Neuronal stem cell (in vitro differentiated cells): Measurements from ENCODE around the gene TCN2.

Experiments used
- DNase-seq: peaks from one replicate; pipeline ENCODE4 v3.0.0-alpha.2; 2013; ENCODE audit warnings: low spot score
- H2AFZ ChIP-seq: one replicate; pipeline ENCODE4 v1.6.1; 2013; ENCODE audit warnings: mild to moderate bottlenecking, low read length, inconsistent platforms
- H2AK5ac ChIP-seq: 2 replicates; pipeline ENCODE4 v1.6.1; 2013; ENCODE audit warnings: low read depth, mild to moderate bottlenecking, inconsistent platforms, low read length, moderate library complexity, mixed read lengths
- H2BK120ac ChIP-seq: 2 replicates; pipeline ENCODE4 v1.6.1; 2013; ENCODE audit warnings: low read depth, mild to moderate bottlenecking, inconsistent platforms, low read length, moderate library complexity, mixed read lengths
- H2BK12ac ChIP-seq: one replicate; pipeline ENCODE4 v1.6.1; 2013; ENCODE audit warnings: low read length, inconsistent platforms
- H2BK15ac ChIP-seq: 2 replicates; pipeline ENCODE4 v1.6.1; 2013; ENCODE audit warnings: mild to moderate bottlenecking, low read length, inconsistent platforms, mixed read lengths
- H2BK5ac ChIP-seq: one replicate; pipeline ENCODE4 v1.6.1; 2013; ENCODE audit warnings: inconsistent platforms, mild to moderate bottlenecking, low read length, moderate library complexity
- H3K14ac ChIP-seq: one replicate; pipeline ENCODE4 v1.6.1; 2013; ENCODE audit warnings: low read length, inconsistent platforms
- H3K18ac ChIP-seq: 2 replicates; pipeline ENCODE4 v1.6.1; 2013; ENCODE audit warnings: low read length, inconsistent platforms
- H3K23ac ChIP-seq: 2 replicates; pipeline ENCODE4 v1.6.1; 2013; ENCODE audit warnings: low read depth, mild to moderate bottlenecking, mixed read lengths, low read length, inconsistent platforms; ENCODE audit not compliant: poor library complexity
- H3K27ac ChIP-seq: replicated peaks from 3 replicates; pipeline ENCODE4 v1.5.1; 2013; ENCODE audit warnings: low read length, inconsistent platforms
- H3K27me3 ChIP-seq, 3 experiments: 2 replicates each; pipeline ENCODE4 v1.6.1; 2013; ENCODE audit warnings: low read length in 3 of 3, mild to moderate bottlenecking in 2 of 3, inconsistent platforms in 1 of 3, low read depth in 1 of 3, mixed read lengths in 1 of 3, moderate library complexity in 1 of 3; ENCODE audit not compliant: control insufficient read depth in 3 of 3, insufficient read depth in 3 of 3
- H3K36me3 ChIP-seq, 2 donors: replicated peaks in 1 of 2; 2 replicates each; pipeline ENCODE4 v1.6.1; 2013; ENCODE audit warnings: low read length in 2 of 2; ENCODE audit not compliant: control insufficient read depth in 2 of 2, insufficient read depth in 2 of 2
- H3K4ac ChIP-seq: 2 replicates; pipeline ENCODE4 v1.6.1; 2013; ENCODE audit warnings: inconsistent platforms, mild to moderate bottlenecking, low read length, moderate library complexity
- H3K4me1 ChIP-seq, 2 donors: 1 replicate in 1 of 2; 2 replicates in 1 of 2; pipeline ENCODE4 v1.6.1; 2013; ENCODE audit warnings: low read length in 2 of 2, low read depth in 1 of 2; ENCODE audit not compliant: control insufficient read depth in 2 of 2, insufficient read depth in 1 of 2
- H3K4me2 ChIP-seq: one replicate; pipeline ENCODE4 v1.6.1; 2013; ENCODE audit warnings: mild to moderate bottlenecking, low read length, inconsistent platforms; ENCODE audit not compliant: insufficient read depth, poor library complexity, severe bottlenecking
- H3K4me3 ChIP-seq, 2 donors: 2 replicates each; pipeline ENCODE4 v1.5.1; 2013; ENCODE audit warnings: low read length in 2 of 2, mild to moderate bottlenecking in 2 of 2, inconsistent platforms in 1 of 2, moderate library complexity in 1 of 2
- H3K79me1 ChIP-seq: one replicate; pipeline ENCODE4 v1.6.1; 2013; ENCODE audit warnings: low read depth, mild to moderate bottlenecking, inconsistent platforms, low read length, moderate library complexity
- H3K9ac ChIP-seq: one replicate; pipeline ENCODE4 v1.6.1; 2013; ENCODE audit warnings: mild to moderate bottlenecking, low read depth, low read length, inconsistent platforms; ENCODE audit not compliant: poor library complexity
- H3K9me3 ChIP-seq, 2 donors: replicated peaks in 1 of 2; 2 replicates each; pipeline versions ENCODE3 to v1.6.1; 2013; ENCODE audit warnings: low read length in 2 of 2, mild to moderate bottlenecking in 2 of 2, inconsistent platforms in 1 of 2, low read depth in 1 of 2, mixed read lengths in 1 of 2, moderate library complexity in 1 of 2; ENCODE audit not compliant: control insufficient read depth in 2 of 2, insufficient read depth in 1 of 2
- H4K8ac ChIP-seq: one replicate; pipeline ENCODE4 v1.6.1; 2013; ENCODE audit warnings: low read depth, mild to moderate bottlenecking, inconsistent platforms, low read length, moderate library complexity
- H4K91ac ChIP-seq: one replicate; pipeline ENCODE4 v1.6.1; 2013; ENCODE audit warnings: low read length, low read depth, mild to moderate bottlenecking, inconsistent platforms; ENCODE audit not compliant: poor library complexity
- WGBS, 2 donors: extraction: QIAGEN DNeasy Blood & Tissue Kit; methylation state at CpG; one replicate each; pipeline ENCODE4 v1.1.7; 2013; ENCODE audit warnings: missing lambda C conversion rate in 2 of 2, mixed read lengths in 1 of 2; ENCODE audit not compliant: insufficient read length in 2 of 2, insufficient replicate concordance in 1 of 2; ENCODE audit errors: extremely low coverage in 2 of 2; 5-methylcytosine and 5-hydroxymethylcytosine counted together

TCN2 gene

DNA sequence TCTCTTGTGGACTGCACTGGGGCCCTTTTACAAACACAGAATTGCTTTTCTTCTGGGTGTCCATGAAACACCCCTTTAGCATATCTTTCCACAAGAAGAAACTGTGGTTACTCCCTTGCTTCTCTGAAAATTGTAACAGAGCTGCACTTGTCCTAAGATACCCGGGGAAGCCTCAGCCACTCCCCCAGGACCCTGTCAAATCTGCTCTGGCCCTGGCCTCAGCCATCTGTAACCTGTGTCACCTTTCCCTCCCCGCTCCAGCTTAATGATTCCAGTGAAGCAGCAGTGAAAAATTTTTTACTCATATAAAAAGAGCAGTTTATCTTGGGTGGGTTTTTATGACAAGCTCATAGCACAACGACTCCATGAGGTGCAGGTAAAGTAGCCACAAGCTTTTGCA is 64.1 kb downstream of the TCN2 start:
- Histone ChIP-seq H4K8ac (no peak overlapping the region), H2BK12ac (no peak overlapping the region), H2AK5ac (no peak overlapping the region), H3K23ac (no peak overlapping the region), H3K79me1 (no peaks in the 10 kb centered on the region), H2BK5ac (no peak overlapping the region), H3K4me1 (peaks cover 6 to 13% of the 10 kb centered on the region in 2 donors), H3K4me3 (no peak overlapping the region), H3K9ac (no peak overlapping the region), H2AFZ (no peak overlapping the region), H3K9me3 (no peaks in the 10 kb centered on the region), H3K27me3 (peaks cover 0 to 47% (median 8%) of the 10 kb centered on the region in 3 experiments), H3K14ac (no peak overlapping the region), H3K18ac (no peak overlapping the region), H2BK120ac (no peak overlapping the region), H3K27ac (no peak overlapping the region), H3K4ac (no peak overlapping the region), H3K36me3 (no peaks in the 10 kb centered on the region), H4K91ac (no peak overlapping the region), H2BK15ac (no peak overlapping the region), H3K4me2 (no peak overlapping the region)
- no CpG with 5 or more reads among the region's 3 CpGs for WGBS, 2 donors
- no peak for DNase-seq

DNA sequence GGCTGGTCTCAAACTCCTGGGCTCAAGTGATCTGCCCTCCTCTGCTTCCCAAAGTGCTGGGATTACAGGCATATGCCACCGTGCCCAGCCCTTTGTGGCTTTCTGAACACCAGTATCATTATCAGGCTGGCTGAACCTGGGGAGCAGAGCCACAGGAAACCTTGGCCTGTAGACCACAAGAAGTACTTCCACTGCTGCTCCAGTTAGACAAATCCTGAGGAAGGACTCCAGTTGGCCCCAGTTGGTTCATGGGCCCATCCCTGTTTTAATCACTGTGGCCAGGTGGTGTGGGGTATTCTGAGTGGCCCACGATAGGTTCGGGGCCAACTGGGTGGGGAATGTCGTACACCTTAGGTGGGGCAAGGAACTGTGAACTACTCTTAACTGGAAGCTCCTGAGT is 66.2 kb downstream of the TCN2 start:
- WGBS, 2 donors: no CpG with 5 or more reads among the region's 4 CpGs
- no peak overlapping the region for H2BK5ac ChIP-seq
- H2AK5ac ChIP-seq: no peak overlapping the region
- H2BK12ac ChIP-seq: no peak overlapping the region
- no peak overlapping the region for H2AFZ ChIP-seq
- no peak overlapping the region for H4K8ac ChIP-seq
- H2BK120ac ChIP-seq: no peak overlapping the region
- DNase-seq: no peak
- no peak overlapping the region for H3K23ac ChIP-seq
- no peak overlapping the region for H3K27ac ChIP-seq
- H3K9ac ChIP-seq: no peak overlapping the region
- no peak overlapping the region for H3K18ac ChIP-seq
- H2BK15ac ChIP-seq: no peak overlapping the region
- no peak overlapping the region for H3K4me2 ChIP-seq
- no peak overlapping the region for H3K4me3 ChIP-seq
- no peak overlapping the region for H3K14ac ChIP-seq
- H3K4ac ChIP-seq: no peak overlapping the region
- H3K4me1 ChIP-seq: peaks cover 3 to 5% of the 10 kb centered on the region in 2 donors
- no peak overlapping the region for H4K91ac ChIP-seq
- no peaks in the 10 kb centered on the region for H3K9me3 ChIP-seq
- H3K36me3 ChIP-seq: no peaks in the 10 kb centered on the region
- peaks cover 0 to 36% (median 6%) of the 10 kb centered on the region in 3 experiments for H3K27me3 ChIP-seq
- no peaks in the 10 kb centered on the region for H3K79me1 ChIP-seq

DNA sequence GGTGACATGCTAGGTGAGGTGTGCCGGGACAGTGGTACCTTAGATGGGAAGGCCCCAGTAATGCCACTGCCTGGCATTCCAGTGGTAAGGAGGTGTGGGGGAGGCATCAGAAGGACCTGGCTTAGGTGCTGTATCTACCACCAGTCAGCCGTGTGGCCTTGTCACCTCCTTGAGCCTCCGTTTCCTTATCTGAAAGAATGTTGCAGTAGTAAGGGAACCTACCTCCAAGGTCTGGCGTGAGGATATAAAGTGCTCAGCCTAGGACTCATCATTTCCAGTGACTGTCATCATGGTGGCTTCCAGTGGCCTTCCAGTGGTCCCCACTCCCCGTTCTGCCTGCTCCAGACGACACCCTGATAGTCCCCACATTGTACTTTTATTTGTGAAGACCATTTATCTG is 67.5 kb downstream of the TCN2 start:
- Histone ChIP-seq H3K4ac (no peak overlapping the region), H3K14ac (no peak overlapping the region), H3K36me3 (no peaks in the 10 kb centered on the region), H3K23ac (no peak overlapping the region), H3K27ac (no peak overlapping the region), H2AK5ac (no peak overlapping the region), H2BK5ac (no peak overlapping the region), H3K18ac (no peak overlapping the region), H4K8ac (no peak overlapping the region), H2BK15ac (no peak overlapping the region), H2AFZ (no peak overlapping the region), H3K4me2 (no peak overlapping the region), H3K4me3 (no peak overlapping the region), H4K91ac (no peak overlapping the region), H3K9ac (no peak overlapping the region), H2BK12ac (no peak overlapping the region), H3K9me3 (no peaks in the 10 kb centered on the region), H2BK120ac (no peak overlapping the region), H3K4me1 (peaks cover 3 to 5% of the 10 kb centered on the region in 2 donors), H3K27me3 (peaks cover 0 to 24% (median 0%) of the 10 kb centered on the region in 3 experiments), H3K79me1 (no peaks in the 10 kb centered on the region)
- DNase-seq: no peak
- no CpG with 5 or more reads among the region's 6 CpGs for WGBS, 2 donors

DNA sequence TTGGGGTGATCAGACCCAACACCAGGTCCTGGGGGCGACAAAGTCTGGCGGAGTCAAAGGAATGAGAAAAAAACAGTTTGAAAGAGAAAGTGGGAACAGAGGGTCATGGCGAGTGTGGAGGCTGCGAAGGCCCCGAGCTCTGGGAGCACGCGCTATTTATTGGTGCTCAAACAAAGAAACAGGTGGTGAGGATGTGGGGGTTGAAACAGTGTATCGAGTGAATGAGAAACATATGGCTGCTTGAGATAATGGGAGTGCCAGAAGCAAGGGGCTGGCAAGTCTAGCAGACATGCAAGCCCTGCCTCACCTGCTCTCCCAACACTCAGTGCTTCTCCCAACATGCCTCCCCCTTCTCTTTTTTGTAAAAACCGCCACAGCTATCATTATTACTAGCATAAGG is 68.5 kb downstream of the TCN2 start:
- Histone ChIP-seq H2BK120ac (no peak overlapping the region), H3K9me3 (no peaks in the 10 kb centered on the region), H3K18ac (no peak overlapping the region), H3K36me3 (no peaks in the 10 kb centered on the region), H4K8ac (no peak overlapping the region), H4K91ac (no peak overlapping the region), H3K9ac (no peak overlapping the region), H3K27me3 (peaks cover 0 to 20% (median 0%) of the 10 kb centered on the region in 3 experiments), H2BK15ac (no peak overlapping the region), H3K4ac (no peak overlapping the region), H3K23ac (no peak overlapping the region), H2BK12ac (no peak overlapping the region), H3K79me1 (no peaks in the 10 kb centered on the region), H3K4me2 (no peak overlapping the region), H2AFZ (no peak overlapping the region), H3K4me1 (peaks cover 6 to 8% of the 10 kb centered on the region in 2 donors), H2AK5ac (no peak overlapping the region), H3K4me3 (no peak overlapping the region), H3K27ac (no peak overlapping the region), H2BK5ac (no peak overlapping the region), H3K14ac (no peak overlapping the region)
- WGBS, 2 donors: no CpG with 5 or more reads among the region's 9 CpGs
- DNase-seq: no peak
